Spinal cord (tissue), 10 donors: ENCODE data around the gene PHTF2. TPM values are rescaled to one million over a fixed set of nuclear protein-coding genes. Genes with fewer than 3 reads are reported as not detected.

Source experiments
- DNase-seq, 6 donors: peaks; one replicate each; pipeline versions ENCODE4 v3.0.0 to v3.0.0-alpha.2; 2013 to 2015; ENCODE audit warnings: low spot score in 6 of 6, low read depth in 4 of 6
- H3K27ac ChIP-seq: one replicate; pipeline ENCODE4 v1.5.1; 2013; ENCODE audit warnings: low read depth, low read length, control low read depth
- H3K27me3 ChIP-seq: one replicate; pipeline ENCODE4 v1.6.1; 2013; ENCODE audit warnings: low read length; ENCODE audit not compliant: control insufficient read depth, insufficient read depth
- H3K36me3 ChIP-seq: one replicate; pipeline ENCODE4 v1.6.1; 2013; ENCODE audit warnings: low read length; ENCODE audit not compliant: control insufficient read depth, insufficient read depth
- H3K4me1 ChIP-seq: one replicate; pipeline ENCODE4 v1.6.1; 2013; ENCODE audit warnings: low read length; ENCODE audit not compliant: control insufficient read depth, insufficient read depth
- H3K4me3 ChIP-seq: one replicate; pipeline ENCODE4 v1.5.1; 2013; ENCODE audit warnings: low read depth, low read length, control low read depth
- H3K9me3 ChIP-seq: one replicate; pipeline ENCODE4 v1.6.1; 2013; ENCODE audit warnings: low read length; ENCODE audit not compliant: control insufficient read depth, insufficient read depth
- WGBS: methylation state at CpG from one replicate; pipeline ENCODE4 v1.1.5; 2013; ENCODE audit warnings: missing lambda C conversion rate; ENCODE audit not compliant: insufficient coverage; 5-methylcytosine and 5-hydroxymethylcytosine counted together
- polyA plus RNA-seq, 2 donors: library from polyadenylated mRNA; unstranded; fragments of 120-200 nt; gene quantifications; one replicate each; pipeline ENCODE4 v1.2.1, GENCODE V29; 2013; ENCODE audit not compliant: insufficient read length in 2 of 2
- total RNA-seq, 2 donors: library from RNA; depleted of rRNA in 1 of 2; stranded (reverse); fragments of 120-200 nt in 1 of 2; fragments of >200 nt in 1 of 2; gene quantifications; one replicate each; pipeline versions ENCODE4 v1.2.3 to v1.2.4, GENCODE V29; 2013 to 2014
- donor health status: healthy.

PHTF2 gene
- total and polyA plus RNA-seq, 4 donors: 23.2 to 50.5 (median 26.9) TPM

- 0% methylated on average over 1 of the region's 1 CpG for WGBS
- H3K9me3 ChIP-seq: peaks cover 22% of the 10 kb centered on the region
- H3K27ac ChIP-seq: no peak overlapping the region
- no peaks in the 10 kb centered on the region for H3K27me3 ChIP-seq
- peak in 1 of 6 donors; percentile 2 for DNase-seq
- H3K4me3 ChIP-seq: no peak overlapping the region
- no peaks in the 10 kb centered on the region for H3K4me1 ChIP-seq
- H3K36me3 ChIP-seq: peaks cover 6% of the 10 kb centered on the region
Observed at GRCh38 chr7:77822269-77822668, 23.7 kb downstream of the PHTF2 start.

GRCh38 chr7:77823787-77824186 lies 25.2 kb downstream of the PHTF2 start:
- no peak for DNase-seq
- Histone ChIP-seq H3K27me3 (no peaks in the 10 kb centered on the region), H3K9me3 (peaks cover 22% of the 10 kb centered on the region), H3K27ac (no peak overlapping the region), H3K36me3 (peaks cover 4% of the 10 kb centered on the region), H3K4me3 (no peak overlapping the region), H3K4me1 (no peaks in the 10 kb centered on the region)
- 100% methylated on average over 1 of the region's 2 CpGs for WGBS

GRCh38 chr7:77824636-77825035 lies 26.1 kb downstream of the PHTF2 start:
- Histone ChIP-seq H3K36me3 (peaks cover 4% of the 10 kb centered on the region), H3K27me3 (no peaks in the 10 kb centered on the region), H3K4me1 (no peaks in the 10 kb centered on the region), H3K27ac (no peak overlapping the region), H3K4me3 (no peak overlapping the region), H3K9me3 (peaks cover 21% of the 10 kb centered on the region)
- DNase-seq: no peak
- no CpG with 5 or more reads among the region's 5 CpGs for WGBS

- peaks cover 19% of the 10 kb centered on the region for H3K9me3 ChIP-seq
- H3K27me3 ChIP-seq: no peaks in the 10 kb centered on the region
- DNase-seq: no peak
- H3K4me3 ChIP-seq: no peak overlapping the region
- H3K4me1 ChIP-seq: no peaks in the 10 kb centered on the region
- H3K27ac ChIP-seq: no peak overlapping the region
- H3K36me3 ChIP-seq: peaks cover 4% of the 10 kb centered on the region
- 100% methylated on average over 1 of the region's 3 CpGs for WGBS
Observed at GRCh38 chr7:77825131-77825530, 26.6 kb downstream of the PHTF2 start.

GRCh38 chr7:77826300-77826699 lies 27.7 kb downstream of the PHTF2 start:
- Histone ChIP-seq H3K9me3 (peaks cover 9% of the 10 kb centered on the region), H3K36me3 (no peaks in the 10 kb centered on the region), H3K27ac (no peak overlapping the region), H3K27me3 (no peaks in the 10 kb centered on the region), H3K4me3 (no peak overlapping the region), H3K4me1 (no peaks in the 10 kb centered on the region)
- DNase-seq: no peak
- WGBS: no CpG with 5 or more reads among the region's 2 CpGs

GRCh38 chr7:77827999-77828398 lies 29.4 kb downstream of the PHTF2 start:
- no peaks in the 10 kb centered on the region for H3K9me3 ChIP-seq
- H3K4me3 ChIP-seq: no peak overlapping the region
- no peaks in the 10 kb centered on the region for H3K27me3 ChIP-seq
- no peaks in the 10 kb centered on the region for H3K36me3 ChIP-seq
- H3K27ac ChIP-seq: no peak overlapping the region
- no peak for DNase-seq
- WGBS: no CpG with 5 or more reads among the region's 2 CpGs
- no peaks in the 10 kb centered on the region for H3K4me1 ChIP-seq

- H3K4me3 ChIP-seq: no peak overlapping the region
- no peaks in the 10 kb centered on the region for H3K27me3 ChIP-seq
- no peaks in the 10 kb centered on the region for H3K9me3 ChIP-seq
- DNase-seq: peak in 1 of 6 donors; percentile 18
- H3K27ac ChIP-seq: no peak overlapping the region
- H3K36me3 ChIP-seq: no peaks in the 10 kb centered on the region
- H3K4me1 ChIP-seq: no peaks in the 10 kb centered on the region
- WGBS: 87% methylated on average over 4 of the region's 8 CpGs
Observed at GRCh38 chr7:77830649-77831355, 32.2 kb downstream of the PHTF2 start.

- WGBS: 91% methylated on average over 6 of the region's 7 CpGs
- no peak overlapping the region for H3K27ac ChIP-seq
- H3K4me3 ChIP-seq: no peak overlapping the region
- no peaks in the 10 kb centered on the region for H3K27me3 ChIP-seq
- H3K36me3 ChIP-seq: no peaks in the 10 kb centered on the region
- no peak for DNase-seq
- H3K9me3 ChIP-seq: no peaks in the 10 kb centered on the region
- H3K4me1 ChIP-seq: no peaks in the 10 kb centered on the region
Observed at GRCh38 chr7:77831481-77831880, 32.9 kb downstream of the PHTF2 start.

GRCh38 chr7:77831953-77832352 lies 33.4 kb downstream of the PHTF2 start:
- no peaks in the 10 kb centered on the region for H3K9me3 ChIP-seq
- no peaks in the 10 kb centered on the region for H3K36me3 ChIP-seq
- no peak overlapping the region for H3K27ac ChIP-seq
- no peak overlapping the region for H3K4me3 ChIP-seq
- no peak for DNase-seq
- no peaks in the 10 kb centered on the region for H3K4me1 ChIP-seq
- WGBS: 100% methylated on average over 1 of the region's 1 CpG
- no peaks in the 10 kb centered on the region for H3K27me3 ChIP-seq

GRCh38 chr7:77833136-77833535 lies 34.6 kb downstream of the PHTF2 start:
- Histone ChIP-seq H3K4me3 (no peak overlapping the region), H3K4me1 (no peaks in the 10 kb centered on the region), H3K27me3 (no peaks in the 10 kb centered on the region), H3K27ac (no peak overlapping the region), H3K9me3 (no peaks in the 10 kb centered on the region), H3K36me3 (no peaks in the 10 kb centered on the region)
- no peak for DNase-seq
- WGBS: no CpG with 5 or more reads among the region's 1 CpG
